ENCODE measurements around the gene APOL4. TPM values are rescaled to one million over a fixed set of nuclear protein-coding genes. Genes with fewer than 3 reads are reported as not detected.
A peak's percentile ranks its signal among the peaks of the same experiment; 100 is the strongest.

APOL4 gene
- total and polyA plus RNA-seq, 2 donors (not counting 1 experiment from before 2014, with no cell fraction given), result 0.03 TPM; not detected in 1

DNA sequence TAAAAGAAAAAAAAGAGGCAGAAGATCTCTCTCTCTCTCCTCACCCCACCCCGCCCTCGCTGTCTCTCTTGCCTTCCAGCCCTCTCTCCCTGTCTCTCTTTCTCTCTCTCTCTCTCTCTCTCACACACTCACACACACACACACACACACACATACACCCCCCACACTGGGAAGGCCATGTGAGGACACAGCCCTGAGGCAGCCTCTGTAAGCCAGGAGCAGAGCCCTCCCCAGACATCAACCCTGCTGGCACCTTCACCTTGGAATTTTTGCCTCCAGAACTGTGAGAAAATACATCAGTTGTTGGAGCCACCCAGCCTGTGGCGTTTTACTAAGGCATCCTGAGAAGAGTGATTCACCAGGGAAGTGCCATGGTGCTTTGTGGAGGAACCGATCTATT, 55.7 kb downstream of the APOL4 start:
- POLR2A ChIA-PET, result no interaction called here
- H3K36me3 ChIP-seq (replicated peaks in 1 of 2; ENCODE audit: control extremely low read depth in 1 of 2, control insufficient read depth in 1 of 2, extremely low read depth in 1 of 2, insufficient read depth in 2 of 2, low read length in 1 of 2), result peaks cover 3 to 79% of the 10 kb centered on the region in 2 experiments
- no peak overlapping the region for H2AFZ ChIP-seq (ENCODE audit: insufficient read depth, low read depth, low read length, poor library complexity, severe bottlenecking)
- H3K4me1 ChIP-seq (ENCODE audit: control insufficient read depth in 2 of 2, insufficient read depth in 2 of 2, low read length in 2 of 2), result no peaks in the 10 kb centered on the region
- H4K20me1 ChIP-seq (ENCODE audit: control insufficient read depth, insufficient read depth, low read length, poor library complexity, severe bottlenecking), result peaks cover 6% of the 10 kb centered on the region
- no CpG with 5 or more reads among the region's 4 CpGs for WGBS (ENCODE audit: insufficient coverage)
- H3K27ac Mint-ChIP-seq, result no peak overlapping the region
- no peaks in the 10 kb centered on the region for H3K9me3 ChIP-seq (ENCODE audit: control extremely low read depth in 1 of 3, control insufficient read depth in 2 of 3, insufficient read depth in 1 of 3, low read length in 2 of 3)
- no peak overlapping the region for H3K4me3 Mint-ChIP-seq
- no peak overlapping the region for H3K27ac ChIP-seq (ENCODE audit: low read length in 2 of 2)
- no peak overlapping the region for H3K4me3 ChIP-seq (ENCODE audit: control extremely low read depth in 1 of 5, extremely low read depth in 1 of 5, insufficient read depth in 1 of 5, low read depth in 2 of 5, low read length in 4 of 5)
- no peak overlapping the region for H3K9ac ChIP-seq (ENCODE audit: low read length)
- TF ChIP-seq, protein P1, sequence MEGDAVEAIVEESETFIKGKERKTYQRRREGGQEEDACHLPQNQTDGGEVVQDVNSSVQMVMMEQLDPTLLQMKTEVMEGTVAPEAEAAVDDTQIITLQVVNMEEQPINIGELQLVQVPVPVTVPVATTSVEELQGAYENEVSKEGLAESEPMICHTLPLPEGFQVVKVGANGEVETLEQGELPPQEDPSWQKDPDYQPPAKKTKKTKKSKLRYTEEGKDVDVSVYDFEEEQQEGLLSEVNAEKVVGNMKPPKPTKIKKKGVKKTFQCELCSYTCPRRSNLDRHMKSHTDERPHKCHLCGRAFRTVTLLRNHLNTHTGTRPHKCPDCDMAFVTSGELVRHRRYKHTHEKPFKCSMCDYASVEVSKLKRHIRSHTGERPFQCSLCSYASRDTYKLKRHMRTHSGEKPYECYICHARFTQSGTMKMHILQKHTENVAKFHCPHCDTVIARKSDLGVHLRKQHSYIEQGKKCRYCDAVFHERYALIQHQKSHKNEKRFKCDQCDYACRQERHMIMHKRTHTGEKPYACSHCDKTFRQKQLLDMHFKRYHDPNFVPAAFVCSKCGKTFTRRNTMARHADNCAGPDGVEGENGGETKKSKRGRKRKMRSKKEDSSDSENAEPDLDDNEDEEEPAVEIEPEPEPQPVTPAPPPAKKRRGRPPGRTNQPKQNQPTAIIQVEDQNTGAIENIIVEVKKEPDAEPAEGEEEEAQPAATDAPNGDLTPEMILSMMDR (IDR thresholded peaks at IDR 0.05), result no peak
- no peak for TF ChIP-seq EZH2 (IDR thresholded peaks at IDR 0.05; ENCODE audit: borderline replicate concordance, insufficient read depth, low read depth, low read length, poor library complexity, severe bottlenecking)
- H3K4me2 ChIP-seq (replicated peaks; ENCODE audit: low read depth, low read length, poor library complexity, severe bottlenecking), result no peak overlapping the region
- ATAC-seq (ENCODE audit: low read depth), result no peak
- H3K4me1 Mint-ChIP-seq, result peaks cover 1% of the 10 kb centered on the region
- no peaks in the 10 kb centered on the region for H3K9me3 Mint-ChIP-seq (ENCODE audit: insufficient read depth)
- CTCF ChIA-PET, result interaction anchor here (1.2 to 9.7 kb wide), 6 partner anchors 9 to 341 kb away, joined by 4 to 174 read pairs (median 6); no protein-coding TSS in a partner anchor
- intact Hi-C loops (cut with micrococcal nuclease), result loop anchor here (5.0 kb wide), 1 partner anchor 76 kb away; no protein-coding TSS in a partner anchor
- H3K27me3 ChIP-seq (replicated peaks in 1 of 4; ENCODE audit: control extremely low read depth in 1 of 4, control insufficient read depth in 3 of 4, insufficient read depth in 4 of 4, low read length in 3 of 4), result no peaks in the 10 kb centered on the region
- no peak for DNase-seq
- H3K27me3 Mint-ChIP-seq, result no peaks in the 10 kb centered on the region
- H3K79me2 ChIP-seq (ENCODE audit: control insufficient read depth, insufficient read depth, low read length), result peaks cover 3% of the 10 kb centered on the region

DNA sequence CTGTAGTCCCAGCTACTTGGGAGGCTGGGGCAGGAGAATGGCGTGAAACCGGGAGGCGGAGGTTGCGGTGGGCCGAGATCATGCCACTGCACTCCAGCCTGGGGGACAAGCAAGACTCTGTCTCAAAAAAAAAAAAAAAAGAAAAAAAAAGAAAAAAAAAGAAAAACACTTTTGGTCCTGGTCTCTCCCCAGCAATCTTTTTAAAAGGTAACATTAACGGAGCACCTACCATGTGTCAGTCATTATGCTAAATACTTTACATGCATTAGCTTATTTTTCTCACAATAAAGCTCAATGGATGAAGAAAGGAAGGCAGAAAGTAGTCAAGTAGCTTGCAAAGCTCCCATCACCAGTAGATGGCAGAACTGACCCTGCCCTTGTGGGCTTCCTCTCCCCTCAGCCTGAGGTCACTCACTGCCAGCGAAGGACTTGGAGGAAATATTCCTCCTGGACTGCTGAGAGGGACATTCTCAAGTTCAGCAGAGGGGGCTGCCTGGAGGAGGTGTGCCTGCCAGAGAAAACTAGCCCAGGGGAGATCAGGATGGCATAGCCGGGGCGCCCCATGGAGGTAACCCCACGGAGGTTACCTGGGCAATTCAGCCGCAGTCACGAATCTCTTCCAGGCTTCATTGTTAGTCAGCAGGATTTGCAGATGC, 56.6 kb downstream of the APOL4 start:
- ATAC-seq (ENCODE audit: low read depth) (peak; percentile 74), DNase-seq (peak; percentile 55)
- H3K27me3 Mint-ChIP-seq, result no peaks in the 10 kb centered on the region
- Histone ChIP-seq H2AFZ (ENCODE audit: insufficient read depth, low read depth, low read length, poor library complexity, severe bottlenecking) (no peak overlapping the region), H3K4me2 (replicated peaks; ENCODE audit: low read depth, low read length, poor library complexity, severe bottlenecking) (no peak overlapping the region), H3K9me3 (ENCODE audit: control extremely low read depth in 1 of 3, control insufficient read depth in 2 of 3, insufficient read depth in 1 of 3, low read length in 2 of 3) (no peaks in the 10 kb centered on the region), H3K27ac (ENCODE audit: low read length in 2 of 2) (no peak overlapping the region), H3K4me3 (ENCODE audit: control extremely low read depth in 1 of 5, extremely low read depth in 1 of 5, insufficient read depth in 1 of 5, low read depth in 2 of 5, low read length in 4 of 5) (no peak overlapping the region), H4K20me1 (ENCODE audit: control insufficient read depth, insufficient read depth, low read length, poor library complexity, severe bottlenecking) (peaks cover 5% of the 10 kb centered on the region), H3K36me3 (replicated peaks in 1 of 2; ENCODE audit: control extremely low read depth in 1 of 2, control insufficient read depth in 1 of 2, extremely low read depth in 1 of 2, insufficient read depth in 2 of 2, low read length in 1 of 2) (peaks cover 3 to 78% of the 10 kb centered on the region in 2 experiments), H3K79me2 (ENCODE audit: control insufficient read depth, insufficient read depth, low read length) (no peaks in the 10 kb centered on the region), H3K9ac (ENCODE audit: low read length) (no peak overlapping the region), H3K4me1 (ENCODE audit: control insufficient read depth in 2 of 2, insufficient read depth in 2 of 2, low read length in 2 of 2) (no peaks in the 10 kb centered on the region), H3K27me3 (replicated peaks in 1 of 4; ENCODE audit: control extremely low read depth in 1 of 4, control insufficient read depth in 3 of 4, insufficient read depth in 4 of 4, low read length in 3 of 4) (no peaks in the 10 kb centered on the region)
- ChIA-PET POLR2A (interaction anchor here (0.7 to 0.8 kb wide), 4 partner anchors 13 to 427 kb away, joined by 3 read pairs; partner anchors contain the start of gene APOL5), CTCF (interaction anchor here (0.7 to 9.7 kb wide), 14 partner anchors 8 to 342 kb away, joined by 3 to 174 read pairs (median 4); no protein-coding TSS in a partner anchor)
- no peak overlapping the region for H3K4me3 Mint-ChIP-seq
- intact Hi-C loops (cut with micrococcal nuclease), result loop anchor here (5.0 kb wide), 1 partner anchor 77 kb away; no protein-coding TSS in a partner anchor
- no peak overlapping the region for H3K27ac Mint-ChIP-seq
- WGBS (ENCODE audit: insufficient coverage), result 98% methylated on average over 5 of the region's 12 CpGs
- H3K4me1 Mint-ChIP-seq, result peaks cover 1% of the 10 kb centered on the region
- TF ChIP-seq, protein P1 (IDR thresholded peaks at IDR 0.05), result peak; percentile 69
- TF ChIP-seq EZH2 (IDR thresholded peaks at IDR 0.05; ENCODE audit: borderline replicate concordance, insufficient read depth, low read depth, low read length, poor library complexity, severe bottlenecking), result no peak
- H3K9me3 Mint-ChIP-seq (ENCODE audit: insufficient read depth), result no peaks in the 10 kb centered on the region
